MM.1S (cell line): ENCODE results near the gene FAM47E.

Source experiments
- DNase-seq: peaks from one replicate; pipeline ENCODE4 v3.0.0-alpha.2; 2015
- H2AFZ ChIP-seq: fragments of 300-600 bp; sonication (generic); 2 replicates; pipeline ENCODE4 v1.6.0; 2016; ENCODE audit warnings: antibody characterized with exemption, low read length
- H3F3A ChIP-seq: fragments of 300-600 bp; sonication (generic); 2 replicates; pipeline ENCODE4 v1.6.1; 2016; ENCODE audit warnings: mild to moderate bottlenecking, antibody characterized with exemption, low read length, moderate library complexity, mixed read lengths; ENCODE audit not compliant: insufficient read depth
- H3K27ac ChIP-seq: fragments of 300-600 bp; sonication (generic); 2 replicates; pipeline ENCODE4 v1.5.1; 2016; ENCODE audit warnings: mild to moderate bottlenecking, low read length
- H3K27me3 ChIP-seq: fragments of 300-600 bp; sonication (generic); replicated peaks from 2 replicates; pipeline ENCODE4 v1.6.0; 2016; ENCODE audit warnings: low read length; ENCODE audit not compliant: insufficient read depth
- H3K36me3 ChIP-seq: fragments of 300-600 bp; sonication (generic); replicated peaks from 2 replicates; pipeline ENCODE4 v1.6.1; 2016; ENCODE audit warnings: mild to moderate bottlenecking, low read length, mixed read lengths; ENCODE audit not compliant: insufficient read depth
- H3K4me1 ChIP-seq: fragments of 300-600 bp; sonication (generic); 2 replicates; pipeline ENCODE4 v1.6.1; 2016; ENCODE audit warnings: low read length, mixed read lengths
- H3K4me2 ChIP-seq: fragments of 300-600 bp; sonication (generic); 2 replicates; pipeline ENCODE4 v1.6.0; 2016; ENCODE audit warnings: low read depth, low read length
- H3K4me3 ChIP-seq: fragments of 300-600 bp; sonication (generic); 2 replicates; pipeline ENCODE4 v1.5.1; 2016; ENCODE audit warnings: low read length, mixed read lengths
- H3K79me2 ChIP-seq: fragments of 300-600 bp; sonication (generic); 2 replicates; pipeline ENCODE4 v1.6.1; 2016; ENCODE audit warnings: mixed run types, low read length, mixed read lengths
- H3K9ac ChIP-seq: fragments of 300-600 bp; sonication (generic); 2 replicates; pipeline ENCODE4 v1.6.1; 2016; ENCODE audit warnings: low read length, mixed read lengths
- H3K9me2 ChIP-seq: fragments of 300-600 bp; sonication (generic); replicated peaks from 2 replicates; pipeline ENCODE4 v1.6.1; 2016; ENCODE audit warnings: mild to moderate bottlenecking, low read length, mixed read lengths; ENCODE audit not compliant: insufficient read depth
- H3K9me3 ChIP-seq: fragments of 300-600 bp; sonication (generic); replicated peaks from 2 replicates; pipeline ENCODE4 v1.6.1; 2016; ENCODE audit warnings: mild to moderate bottlenecking, low read length, mixed read lengths; ENCODE audit not compliant: insufficient read depth
- H4K20me1 ChIP-seq: fragments of 300-600 bp; sonication (generic); 2 replicates; pipeline ENCODE4 v1.6.1; 2016; ENCODE audit warnings: mild to moderate bottlenecking, low read length, moderate library complexity, mixed read lengths; ENCODE audit not compliant: insufficient read depth
- EZH2 ChIP-seq: fragments of 300-600 bp; sonication (generic); optimal IDR thresholded peaks from 2 replicates; pipeline ENCODE3; 2017; ENCODE audit warnings: low read depth, mild to moderate bottlenecking, antibody characterized with exemption, low read length, mixed read lengths
- EZH2phosphoT487 ChIP-seq: fragments of 300-600 bp; sonication (generic); IDR thresholded peaks from 2 replicates; pipeline ENCODE4 v1.6.1; 2018; ENCODE audit warnings: antibody characterized with exemption, low read length
- TF ChIP-seq, protein P1 (sequence below): fragments of 300-600 bp; sonication (generic); IDR thresholded peaks from 2 replicates; pipeline ENCODE4 v1.5.1; 2016; ENCODE audit warnings: antibody characterized with exemption, low read length, mixed read lengths

Gene FAM47E

GRCh38 chr4:76293772-76294171 lies 42.3 kb downstream of the FAM47E start:
- Histone ChIP-seq H3K9me3 (no peaks in the 10 kb centered on the region), H3K9me2 (no peaks in the 10 kb centered on the region), H3F3A (no peaks in the 10 kb centered on the region), H3K27me3 (no peaks in the 10 kb centered on the region), H3K4me3 (no peak overlapping the region), H3K36me3 (no peaks in the 10 kb centered on the region), H4K20me1 (no peaks in the 10 kb centered on the region), H3K4me2 (no peak overlapping the region), H3K9ac (no peak overlapping the region), H2AFZ (no peak overlapping the region), H3K27ac (no peak overlapping the region), H3K79me2 (no peaks in the 10 kb centered on the region), H3K4me1 (peaks cover 5% of the 10 kb centered on the region; the same call in 1 of the 2 replicates)
- TF ChIP-seq EZH2phosphoT487 (no peak), EZH2 (no peak)
- TF ChIP-seq, protein P1, sequence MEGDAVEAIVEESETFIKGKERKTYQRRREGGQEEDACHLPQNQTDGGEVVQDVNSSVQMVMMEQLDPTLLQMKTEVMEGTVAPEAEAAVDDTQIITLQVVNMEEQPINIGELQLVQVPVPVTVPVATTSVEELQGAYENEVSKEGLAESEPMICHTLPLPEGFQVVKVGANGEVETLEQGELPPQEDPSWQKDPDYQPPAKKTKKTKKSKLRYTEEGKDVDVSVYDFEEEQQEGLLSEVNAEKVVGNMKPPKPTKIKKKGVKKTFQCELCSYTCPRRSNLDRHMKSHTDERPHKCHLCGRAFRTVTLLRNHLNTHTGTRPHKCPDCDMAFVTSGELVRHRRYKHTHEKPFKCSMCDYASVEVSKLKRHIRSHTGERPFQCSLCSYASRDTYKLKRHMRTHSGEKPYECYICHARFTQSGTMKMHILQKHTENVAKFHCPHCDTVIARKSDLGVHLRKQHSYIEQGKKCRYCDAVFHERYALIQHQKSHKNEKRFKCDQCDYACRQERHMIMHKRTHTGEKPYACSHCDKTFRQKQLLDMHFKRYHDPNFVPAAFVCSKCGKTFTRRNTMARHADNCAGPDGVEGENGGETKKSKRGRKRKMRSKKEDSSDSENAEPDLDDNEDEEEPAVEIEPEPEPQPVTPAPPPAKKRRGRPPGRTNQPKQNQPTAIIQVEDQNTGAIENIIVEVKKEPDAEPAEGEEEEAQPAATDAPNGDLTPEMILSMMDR: no peak
- no peak for DNase-seq

- Histone ChIP-seq H3K9me2 (no peaks in the 10 kb centered on the region), H3K4me3 (no peak overlapping the region), H4K20me1 (no peaks in the 10 kb centered on the region), H3K36me3 (no peaks in the 10 kb centered on the region), H3K9me3 (no peaks in the 10 kb centered on the region), H3K79me2 (no peaks in the 10 kb centered on the region), H3K27me3 (no peaks in the 10 kb centered on the region), H2AFZ (no peak overlapping the region), H3F3A (peaks cover 9% of the 10 kb centered on the region; the same call in 1 of the 2 replicates), H3K4me2 (no peak overlapping the region), H3K4me1 (peaks cover 25% of the 10 kb centered on the region), H3K9ac (no peak overlapping the region), H3K27ac (no peak overlapping the region)
- TF ChIP-seq EZH2 (no peak), EZH2phosphoT487 (no peak)
- TF ChIP-seq, protein P1: no peak
- DNase-seq: no peak
These were observed 44.8 kb downstream of the FAM47E start for GRCh38 chr4:76296286-76296820.

DNA sequence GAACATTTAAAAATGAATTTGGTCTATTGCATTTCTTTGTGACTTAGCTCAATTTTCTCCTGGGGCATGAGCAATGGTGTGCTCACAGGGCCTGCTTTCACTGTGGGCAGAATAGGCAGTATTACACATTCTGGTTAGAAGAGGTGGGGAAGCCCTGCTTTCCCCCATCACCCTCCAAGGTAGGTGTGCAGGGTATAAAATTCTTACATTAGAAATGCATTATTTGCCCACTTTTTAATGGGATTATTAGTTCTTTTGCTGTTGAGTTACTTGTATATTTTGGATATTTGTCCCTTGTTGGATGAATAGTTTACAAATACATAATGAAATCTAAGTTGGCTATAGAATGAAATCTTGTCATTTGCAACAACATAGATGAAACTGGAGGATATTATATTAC lies 46.7 kb downstream of the FAM47E start:
- H3K9me3 ChIP-seq: no peaks in the 10 kb centered on the region
- H3K9ac ChIP-seq: no peak overlapping the region
- no peaks in the 10 kb centered on the region for H3K79me2 ChIP-seq
- peaks cover 39% of the 10 kb centered on the region for H3K4me1 ChIP-seq
- H3K4me3 ChIP-seq: no peak overlapping the region
- H4K20me1 ChIP-seq: no peaks in the 10 kb centered on the region
- DNase-seq: no peak
- no peak overlapping the region for H2AFZ ChIP-seq
- no peaks in the 10 kb centered on the region for H3K27me3 ChIP-seq
- no peak overlapping the region for H3K27ac ChIP-seq
- H3F3A ChIP-seq: peaks cover 18% of the 10 kb centered on the region
- H3K9me2 ChIP-seq: no peaks in the 10 kb centered on the region
- TF ChIP-seq EZH2 (no peak), EZH2phosphoT487 (no peak)
- TF ChIP-seq, protein P1: no peak
- H3K4me2 ChIP-seq: no peak overlapping the region
- H3K36me3 ChIP-seq: no peaks in the 10 kb centered on the region
